Activated CD8-positive, alpha-beta memory T cell treated with anti-CD3 and anti-CD28 coated beads for 24 hours (primary cell): ENCODE results near the gene PTPRE.
A peak's percentile ranks its signal among the peaks of the same experiment; 100 is the strongest.

Source experiments
- DNase-seq: peaks from one replicate; pipeline ENCODE4 v3.0.0-alpha.2; 2020

The PTPRE gene

GRCh38 chr10:127906548-127907377, at the start of gene PTPRE:
PTPRE (plus strand) TSS chr10:127907103; CDS start chr10:128040882, 133,779 bp downstream.
- peak; percentile 92 for DNase-seq

- no peak for DNase-seq
Measured at GRCh38 chr10:127860592-127860991, 46.3 kb upstream of the PTPRE start.

GRCh38 chr10:127863231-127863825, 43.6 kb upstream of the PTPRE start:
- no peak for DNase-seq

- DNase-seq, result no peak
Measured at GRCh38 chr10:127866276-127867013, 40.5 kb upstream of the PTPRE start.

GRCh38 chr10:127867805-127868204, 39.1 kb upstream of the PTPRE start:
- no peak for DNase-seq

- DNase-seq, result no peak
Measured at GRCh38 chr10:127869329-127869728, 37.6 kb upstream of the PTPRE start.

GRCh38 chr10:127871631-127872010, 35.3 kb upstream of the PTPRE start:
- DNase-seq, result no peak

- no peak for DNase-seq
Measured at GRCh38 chr10:127872011-127872761, 34.7 kb upstream of the PTPRE start.

- no peak for DNase-seq
Measured at GRCh38 chr10:127872871-127873600, 33.9 kb upstream of the PTPRE start.

GRCh38 chr10:127873901-127874470, 32.9 kb upstream of the PTPRE start:
- no peak for DNase-seq

GRCh38 chr10:127874671-127875448, 32.0 kb upstream of the PTPRE start:
- DNase-seq, result no peak

GRCh38 chr10:127875449-127875765, 31.5 kb upstream of the PTPRE start:
- DNase-seq, result no peak

- no peak for DNase-seq
Measured at GRCh38 chr10:127875916-127876315, 31.0 kb upstream of the PTPRE start.

GRCh38 chr10:127877116-127877515, 29.8 kb upstream of the PTPRE start:
- DNase-seq, result no peak

GRCh38 chr10:127877699-127878098, 29.2 kb upstream of the PTPRE start:
- no peak for DNase-seq

GRCh38 chr10:127878475-127879055, 28.3 kb upstream of the PTPRE start:
- DNase-seq, result no peak

GRCh38 chr10:127880557-127880956, 26.3 kb upstream of the PTPRE start:
- DNase-seq, result no peak

- DNase-seq, result no peak
Measured at GRCh38 chr10:127881262-127881661, 25.6 kb upstream of the PTPRE start.

GRCh38 chr10:127882391-127882790, 24.5 kb upstream of the PTPRE start:
- DNase-seq, result no peak

GRCh38 chr10:127882801-127883459, 24.0 kb upstream of the PTPRE start:
- DNase-seq, result no peak
